GM23338 (cell line): ENCODE results near the gene HES4. TPM values are rescaled to one million over a fixed set of nuclear protein-coding genes. Genes with fewer than 3 reads are reported as not detected.

ENCODE experiments used
- ATAC-seq: fragments of 200-7000 bp; cut with Tn5 transposase; 3 replicates; pipeline ENCODE4 v1.9.1; 2020
- DNase-seq: peaks from one replicate; pipeline ENCODE4 v3.0.0-alpha.2; 2015; ENCODE audit warnings: low spot score
- H2AFZ ChIP-seq: fragments of 200-600 bp; sonication (generic); 2 replicates; pipeline ENCODE4 v1.8.0; 2016; ENCODE audit warnings: antibody characterized with exemption, mild to moderate bottlenecking, moderate library complexity
- H3F3A ChIP-seq: fragments of 200-600 bp; sonication (generic); replicated peaks from 2 replicates; pipeline ENCODE4 v1.8.0; 2017; ENCODE audit warnings: antibody characterized with exemption, mixed run types, low read depth
- H3K27ac ChIP-seq: fragments of 200-600 bp; sonication (generic); 2 replicates; pipeline ENCODE4 v1.6.1; 2016; ENCODE audit warnings: low read depth
- H3K27me3 ChIP-seq: fragments of 200-600 bp; sonication (generic); 2 replicates; pipeline ENCODE4 v1.8.0; 2016; ENCODE audit warnings: mild to moderate bottlenecking, mixed run types, moderate library complexity; ENCODE audit not compliant: insufficient read depth
- H3K36me3 ChIP-seq: fragments of 200-600 bp; sonication (generic); 2 replicates; pipeline ENCODE4 v1.8.0; 2016; ENCODE audit warnings: mild to moderate bottlenecking; ENCODE audit not compliant: insufficient read depth
- H3K4me1 ChIP-seq: fragments of 200-600 bp; sonication (generic); 2 replicates; pipeline ENCODE4 v1.8.0; 2016; ENCODE audit warnings: mild to moderate bottlenecking, moderate library complexity; ENCODE audit not compliant: insufficient read depth
- H3K4me2 ChIP-seq: fragments of 200-600 bp; sonication (generic); 2 replicates; pipeline ENCODE4 v1.7.1; 2017; ENCODE audit warnings: mixed run types
- H3K4me3 ChIP-seq: fragments of 200-600 bp; sonication (generic); 2 replicates; pipeline ENCODE4 v1.6.1; 2016; ENCODE audit warnings: mixed run types
- H3K79me2 ChIP-seq: fragments of 200-600 bp; sonication (generic); replicated peaks from 2 replicates; pipeline ENCODE4 v1.8.0; 2017; ENCODE audit warnings: mild to moderate bottlenecking; ENCODE audit not compliant: insufficient read depth
- H3K9me2 ChIP-seq: fragments of 200-600 bp; sonication (generic); 2 replicates; pipeline ENCODE4 v1.8.0; 2017; ENCODE audit not compliant: insufficient read depth
- H4K20me1 ChIP-seq: fragments of 200-600 bp; sonication (generic); replicated peaks from 2 replicates; pipeline ENCODE4 v1.8.0; 2017; ENCODE audit warnings: mild to moderate bottlenecking; ENCODE audit not compliant: insufficient read depth
- H3K27ac Mint-ChIP-seq: 2 replicates; pipeline ENCODE4 v1.8.0; 2020; ENCODE audit warnings: inconsistent platforms, mild to moderate bottlenecking, moderate library complexity, mixed read lengths
- H3K27me3 Mint-ChIP-seq: 3 replicates; pipeline ENCODE4 v1.8.0; 2022; ENCODE audit warnings: low read depth, mild to moderate bottlenecking, moderate library complexity, mixed read lengths, inconsistent platforms; ENCODE audit not compliant: insufficient read depth, poor library complexity
- H3K36me3 Mint-ChIP-seq: 3 replicates; pipeline ENCODE4 v1.8.0; 2021; ENCODE audit warnings: low read depth, mild to moderate bottlenecking, inconsistent platforms, moderate library complexity, mixed read lengths
- H3K4me1 Mint-ChIP-seq: 3 replicates; pipeline ENCODE4 v1.8.0; 2020; ENCODE audit warnings: mild to moderate bottlenecking, inconsistent platforms, mixed read lengths
- H3K4me3 Mint-ChIP-seq: 3 replicates; pipeline ENCODE4 v1.8.0; 2021; ENCODE audit warnings: moderate library complexity, mild to moderate bottlenecking, inconsistent platforms, mixed read lengths
- H3K9me3 Mint-ChIP-seq: 3 replicates; pipeline ENCODE4 v1.8.0; 2020; ENCODE audit warnings: moderate library complexity, mild to moderate bottlenecking, inconsistent platforms, mixed read lengths
- CREB1 ChIP-seq: fragments of 250-450 bp; sonication (Bioruptor Pico); IDR thresholded peaks from 2 replicates; pipeline ENCODE4 v1.5.0; 2020; ENCODE audit warnings: low read depth, mild to moderate bottlenecking, moderate library complexity
- EZH2 ChIP-seq: fragments of 200-600 bp; sonication (generic); IDR thresholded peaks from one replicate; pipeline ENCODE4 v1.8.0; 2017; ENCODE audit warnings: antibody characterized with exemption, mild to moderate bottlenecking, low read depth; ENCODE audit not compliant: unreplicated experiment
- EZH2phosphoT487 ChIP-seq: fragments of 200-600 bp; sonication (generic); IDR thresholded peaks from one replicate; pipeline ENCODE4 v1.8.1; 2018; ENCODE audit warnings: antibody characterized with exemption; ENCODE audit not compliant: unreplicated experiment
- JUNB ChIP-seq: IDR thresholded peaks from one replicate; pipeline ENCODE4 v1.6.1; 2016; ENCODE audit warnings: antibody characterized with exemption; ENCODE audit not compliant: unreplicated experiment
- NANOG ChIP-seq: IDR thresholded peaks from 2 replicates; pipeline ENCODE4 v1.6.1; 2016; ENCODE audit warnings: antibody characterized with exemption, borderline replicate concordance
- POLR2AphosphoS5 ChIP-seq: IDR thresholded peaks from 2 replicates; pipeline ENCODE4 v1.6.1; 2016; ENCODE audit warnings: antibody characterized with exemption, low read depth
- REST ChIP-seq: IDR thresholded peaks from one replicate; pipeline ENCODE4 v1.6.1; 2018; ENCODE audit warnings: antibody characterized with exemption; ENCODE audit not compliant: unreplicated experiment
- STAT1 ChIP-seq: IDR thresholded peaks from one replicate; pipeline ENCODE4 v1.6.1; 2016; ENCODE audit warnings: antibody characterized with exemption; ENCODE audit not compliant: unreplicated experiment
- ZNF114 ChIP-seq: fragments of 250-450 bp; sonication (Bioruptor Pico); IDR thresholded peaks from 2 replicates; pipeline ENCODE4 v1.5.0; 2020; ENCODE audit warnings: mild to moderate bottlenecking, moderate library complexity
- ZNF331 ChIP-seq: fragments of 250-450 bp; sonication (Bioruptor Pico); IDR thresholded peaks from 2 replicates; pipeline ENCODE4 v1.5.0; 2020; ENCODE audit warnings: low read depth, mild to moderate bottlenecking, moderate library complexity
- polyA plus RNA-seq: library from polyadenylated mRNA; unstranded; fragments of >200 nt; fragmentation: Nextera tagmentation; extraction: Ambion mirVana; gene quantifications from 2 replicates; pipeline ENCODE4 v1.2.1, GENCODE V29; 2016
- total RNA-seq: library from RNA; depleted of rRNA; stranded (reverse); fragments of >200 nt; shearing (Covaris generic); gene quantifications from 2 replicates; pipeline ENCODE4 v1.2.3, GENCODE V29; 2014
- TF ChIP-seq, protein P1 (sequence below): IDR thresholded peaks from 2 replicates; pipeline ENCODE4 v1.6.1; 2016; ENCODE audit warnings: antibody characterized with exemption
- TF ChIP-seq, protein P2 (sequence below), 2 experiments: fragments of 200-600 bp in 1 of 2; sonication (generic) in 1 of 2; conservative IDR thresholded peaks; 2 replicates each; pipeline versions ENCODE4 v1.5.1 to v1.6.1; 2016 to 2017; ENCODE audit warnings: antibody characterized with exemption in 2 of 2, low read depth in 2 of 2, mild to moderate bottlenecking in 2 of 2, moderate library complexity in 1 of 2
- TF ChIP-seq, protein P3 (sequence below): fragments of 250-450 bp; sonication (Bioruptor Pico); IDR thresholded peaks from 2 replicates; pipeline ENCODE4 v1.5.0; 2020; ENCODE audit warnings: mild to moderate bottlenecking, moderate library complexity

Gene HES4
- total and polyA plus RNA-seq, 2 experiments from 2014 or later, result 2.3 to 6.7 TPM

DNA sequence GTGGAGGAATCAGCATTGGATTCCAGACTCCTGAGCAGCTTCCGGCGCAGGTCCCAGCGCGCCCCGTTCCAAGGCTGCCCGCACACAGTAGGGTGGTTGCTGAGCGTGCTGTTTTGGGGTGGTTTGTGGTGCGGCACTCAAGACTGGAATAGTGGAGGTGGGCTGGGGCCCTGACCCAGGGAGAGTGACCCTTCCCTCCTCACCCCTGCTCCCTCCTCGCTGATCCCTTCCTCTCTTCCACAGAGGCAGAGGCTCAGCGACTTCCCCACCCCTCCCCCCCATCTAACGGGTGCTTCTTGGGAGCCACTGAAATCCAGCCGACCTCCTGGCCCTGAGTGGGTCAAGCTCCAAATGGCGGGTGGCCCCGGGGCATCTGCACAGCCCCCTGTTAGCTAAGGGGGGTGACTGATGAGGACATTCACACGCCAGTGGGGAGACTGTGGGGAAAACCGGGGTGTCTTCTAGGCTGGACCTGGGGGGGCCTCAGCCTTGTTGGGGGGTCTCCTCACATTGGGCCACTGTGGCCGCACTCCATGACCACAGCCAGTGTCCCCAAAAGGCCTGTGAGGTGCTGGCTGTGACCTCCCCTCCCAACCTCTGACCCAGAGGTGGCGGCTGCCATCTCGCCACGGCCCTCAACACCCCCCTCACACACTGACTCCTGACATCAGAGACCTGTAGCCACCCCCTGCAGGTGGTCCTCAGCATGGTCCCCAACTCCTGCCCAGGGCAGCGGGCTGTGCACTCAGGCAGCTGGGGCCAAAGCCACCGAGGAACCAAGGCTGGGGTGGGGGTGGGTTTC, 3.9 kb upstream of the HES4 start:
- H3K36me3 ChIP-seq, result no peaks in the 10 kb centered on the region
- H3K4me1 ChIP-seq, result peaks cover 8% of the 10 kb centered on the region; the same call in 1 of the 2 replicates
- no peaks in the 10 kb centered on the region; the same call in 1 of the 2 replicates for H4K20me1 ChIP-seq
- peaks cover 4% of the 10 kb centered on the region; the same call in 1 of the 2 replicates for H3F3A ChIP-seq
- no peak for DNase-seq
- Mint-ChIP-seq H3K4me3 (no peak overlapping the region), H3K9me3 (peaks cover 2% of the 10 kb centered on the region; the same call in 1 of the 3 replicates), H3K27me3 (peaks cover 58% of the 10 kb centered on the region), H3K4me1 (peaks cover 18% of the 10 kb centered on the region), H3K36me3 (no peaks in the 10 kb centered on the region; the same call in 2 of the 3 replicates), H3K27ac (no peak overlapping the region)
- TF ChIP-seq ZNF331 (CRISPR knock-in tag) (no peak), EZH2 (no peak), REST (no peak), CREB1 (CRISPR knock-in tag) (no peak), POLR2AphosphoS5 (no peak), JUNB (no peak), ZNF114 (CRISPR knock-in tag) (no peak), STAT1 (no peak), NANOG (no peak), EZH2phosphoT487 (no peak)
- TF ChIP-seq, protein P1, sequence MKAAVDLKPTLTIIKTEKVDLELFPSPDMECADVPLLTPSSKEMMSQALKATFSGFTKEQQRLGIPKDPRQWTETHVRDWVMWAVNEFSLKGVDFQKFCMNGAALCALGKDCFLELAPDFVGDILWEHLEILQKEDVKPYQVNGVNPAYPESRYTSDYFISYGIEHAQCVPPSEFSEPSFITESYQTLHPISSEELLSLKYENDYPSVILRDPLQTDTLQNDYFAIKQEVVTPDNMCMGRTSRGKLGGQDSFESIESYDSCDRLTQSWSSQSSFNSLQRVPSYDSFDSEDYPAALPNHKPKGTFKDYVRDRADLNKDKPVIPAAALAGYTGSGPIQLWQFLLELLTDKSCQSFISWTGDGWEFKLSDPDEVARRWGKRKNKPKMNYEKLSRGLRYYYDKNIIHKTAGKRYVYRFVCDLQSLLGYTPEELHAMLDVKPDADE, result no peak
- TF ChIP-seq, protein P2, sequence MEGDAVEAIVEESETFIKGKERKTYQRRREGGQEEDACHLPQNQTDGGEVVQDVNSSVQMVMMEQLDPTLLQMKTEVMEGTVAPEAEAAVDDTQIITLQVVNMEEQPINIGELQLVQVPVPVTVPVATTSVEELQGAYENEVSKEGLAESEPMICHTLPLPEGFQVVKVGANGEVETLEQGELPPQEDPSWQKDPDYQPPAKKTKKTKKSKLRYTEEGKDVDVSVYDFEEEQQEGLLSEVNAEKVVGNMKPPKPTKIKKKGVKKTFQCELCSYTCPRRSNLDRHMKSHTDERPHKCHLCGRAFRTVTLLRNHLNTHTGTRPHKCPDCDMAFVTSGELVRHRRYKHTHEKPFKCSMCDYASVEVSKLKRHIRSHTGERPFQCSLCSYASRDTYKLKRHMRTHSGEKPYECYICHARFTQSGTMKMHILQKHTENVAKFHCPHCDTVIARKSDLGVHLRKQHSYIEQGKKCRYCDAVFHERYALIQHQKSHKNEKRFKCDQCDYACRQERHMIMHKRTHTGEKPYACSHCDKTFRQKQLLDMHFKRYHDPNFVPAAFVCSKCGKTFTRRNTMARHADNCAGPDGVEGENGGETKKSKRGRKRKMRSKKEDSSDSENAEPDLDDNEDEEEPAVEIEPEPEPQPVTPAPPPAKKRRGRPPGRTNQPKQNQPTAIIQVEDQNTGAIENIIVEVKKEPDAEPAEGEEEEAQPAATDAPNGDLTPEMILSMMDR (conservative IDR thresholded peaks at IDR 0.05; ENCODE audit: low read depth in 2 of 2), result no peak
- TF ChIP-seq, protein P3, sequence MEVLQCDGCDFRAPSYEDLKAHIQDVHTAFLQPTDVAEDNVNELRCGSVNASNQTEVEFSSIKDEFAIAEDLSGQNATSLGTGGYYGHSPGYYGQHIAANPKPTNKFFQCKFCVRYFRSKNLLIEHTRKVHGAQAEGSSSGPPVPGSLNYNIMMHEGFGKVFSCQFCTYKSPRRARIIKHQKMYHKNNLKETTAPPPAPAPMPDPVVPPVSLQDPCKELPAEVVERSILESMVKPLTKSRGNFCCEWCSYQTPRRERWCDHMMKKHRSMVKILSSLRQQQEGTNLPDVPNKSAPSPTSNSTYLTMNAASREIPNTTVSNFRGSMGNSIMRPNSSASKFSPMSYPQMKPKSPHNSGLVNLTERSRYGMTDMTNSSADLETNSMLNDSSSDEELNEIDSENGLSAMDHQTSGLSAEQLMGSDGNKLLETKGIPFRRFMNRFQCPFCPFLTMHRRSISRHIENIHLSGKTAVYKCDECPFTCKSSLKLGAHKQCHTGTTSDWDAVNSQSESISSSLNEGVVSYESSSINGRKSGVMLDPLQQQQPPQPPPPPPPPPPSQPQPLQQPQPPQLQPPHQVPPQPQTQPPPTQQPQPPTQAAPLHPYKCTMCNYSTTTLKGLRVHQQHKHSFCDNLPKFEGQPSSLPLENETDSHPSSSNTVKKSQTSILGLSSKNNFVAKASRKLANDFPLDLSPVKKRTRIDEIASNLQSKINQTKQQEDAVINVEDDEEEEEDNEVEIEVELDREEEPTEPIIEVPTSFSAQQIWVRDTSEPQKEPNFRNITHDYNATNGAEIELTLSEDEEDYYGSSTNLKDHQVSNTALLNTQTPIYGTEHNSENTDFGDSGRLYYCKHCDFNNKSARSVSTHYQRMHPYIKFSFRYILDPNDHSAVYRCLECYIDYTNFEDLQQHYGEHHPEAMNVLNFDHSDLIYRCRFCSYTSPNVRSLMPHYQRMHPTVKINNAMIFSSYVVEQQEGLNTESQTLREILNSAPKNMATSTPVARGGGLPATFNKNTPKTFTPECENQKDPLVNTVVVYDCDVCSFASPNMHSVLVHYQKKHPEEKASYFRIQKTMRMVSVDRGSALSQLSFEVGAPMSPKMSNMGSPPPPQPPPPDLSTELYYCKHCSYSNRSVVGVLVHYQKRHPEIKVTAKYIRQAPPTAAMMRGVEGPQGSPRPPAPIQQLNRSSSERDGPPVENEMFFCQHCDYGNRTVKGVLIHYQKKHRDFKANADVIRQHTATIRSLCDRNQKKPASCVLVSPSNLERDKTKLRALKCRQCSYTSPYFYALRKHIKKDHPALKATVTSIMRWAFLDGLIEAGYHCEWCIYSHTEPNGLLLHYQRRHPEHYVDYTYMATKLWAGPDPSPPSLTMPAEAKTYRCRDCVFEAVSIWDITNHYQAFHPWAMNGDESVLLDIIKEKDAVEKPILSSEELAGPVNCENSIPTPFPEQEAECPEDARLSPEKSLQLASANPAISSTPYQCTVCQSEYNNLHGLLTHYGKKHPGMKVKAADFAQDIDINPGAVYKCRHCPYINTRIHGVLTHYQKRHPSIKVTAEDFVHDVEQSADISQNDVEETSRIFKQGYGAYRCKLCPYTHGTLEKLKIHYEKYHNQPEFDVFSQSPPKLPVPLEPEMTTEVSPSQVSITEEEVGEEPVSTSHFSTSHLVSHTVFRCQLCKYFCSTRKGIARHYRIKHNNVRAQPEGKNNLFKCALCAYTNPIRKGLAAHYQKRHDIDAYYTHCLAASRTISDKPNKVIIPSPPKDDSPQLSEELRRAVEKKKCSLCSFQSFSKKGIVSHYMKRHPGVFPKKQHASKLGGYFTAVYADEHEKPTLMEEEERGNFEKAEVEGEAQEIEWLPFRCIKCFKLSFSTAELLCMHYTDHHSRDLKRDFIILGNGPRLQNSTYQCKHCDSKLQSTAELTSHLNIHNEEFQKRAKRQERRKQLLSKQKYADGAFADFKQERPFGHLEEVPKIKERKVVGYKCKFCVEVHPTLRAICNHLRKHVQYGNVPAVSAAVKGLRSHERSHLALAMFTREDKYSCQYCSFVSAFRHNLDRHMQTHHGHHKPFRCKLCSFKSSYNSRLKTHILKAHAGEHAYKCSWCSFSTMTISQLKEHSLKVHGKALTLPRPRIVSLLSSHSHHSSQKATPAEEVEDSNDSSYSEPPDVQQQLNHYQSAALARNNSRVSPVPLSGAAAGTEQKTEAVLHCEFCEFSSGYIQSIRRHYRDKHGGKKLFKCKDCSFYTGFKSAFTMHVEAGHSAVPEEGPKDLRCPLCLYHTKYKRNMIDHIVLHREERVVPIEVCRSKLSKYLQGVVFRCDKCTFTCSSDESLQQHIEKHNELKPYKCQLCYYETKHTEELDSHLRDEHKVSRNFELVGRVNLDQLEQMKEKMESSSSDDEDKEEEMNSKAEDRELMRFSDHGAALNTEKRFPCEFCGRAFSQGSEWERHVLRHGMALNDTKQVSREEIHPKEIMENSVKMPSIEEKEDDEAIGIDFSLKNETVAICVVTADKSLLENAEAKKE (CRISPR knock-in tag), result no peak
- no peak overlapping the region for H3K4me3 ChIP-seq
- no peak overlapping the region for H2AFZ ChIP-seq
- no peak overlapping the region for H3K4me2 ChIP-seq
- no peaks in the 10 kb centered on the region for H3K79me2 ChIP-seq
- H3K9me2 ChIP-seq, result no peaks in the 10 kb centered on the region
- H3K27ac ChIP-seq, result no peak overlapping the region
- H3K27me3 ChIP-seq, result peaks cover 73% of the 10 kb centered on the region
- ATAC-seq, result no peak
